ENCODE data around the gene ANKRD45.
"Not testable (repeated sequence)": the region's sequence is repeated elsewhere in the genome, so short reads cannot be mapped to it uniquely, and the experiment has no call there.

Gene ANKRD45

DNA sequence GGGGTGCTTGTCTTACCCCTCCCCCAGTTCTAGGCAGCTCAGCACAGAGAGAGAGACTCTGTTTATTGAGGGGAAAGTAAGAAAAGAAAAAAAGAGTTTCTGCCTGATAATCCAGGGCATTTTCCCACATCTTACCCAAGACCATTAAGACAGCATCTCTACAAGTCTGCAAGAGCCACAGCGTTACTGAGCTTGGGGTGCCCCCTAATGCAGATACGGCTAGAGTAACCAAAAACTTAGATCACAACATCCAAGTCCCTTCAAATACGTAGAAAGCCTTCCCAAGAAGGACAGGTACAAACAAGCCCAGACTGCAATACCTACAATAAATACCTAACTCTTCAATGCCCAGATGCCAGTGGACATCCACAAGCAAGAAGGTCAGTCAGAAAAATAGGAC is 40.8 kb downstream of the ANKRD45 start:
- TF ChIP-seq, protein P1, sequence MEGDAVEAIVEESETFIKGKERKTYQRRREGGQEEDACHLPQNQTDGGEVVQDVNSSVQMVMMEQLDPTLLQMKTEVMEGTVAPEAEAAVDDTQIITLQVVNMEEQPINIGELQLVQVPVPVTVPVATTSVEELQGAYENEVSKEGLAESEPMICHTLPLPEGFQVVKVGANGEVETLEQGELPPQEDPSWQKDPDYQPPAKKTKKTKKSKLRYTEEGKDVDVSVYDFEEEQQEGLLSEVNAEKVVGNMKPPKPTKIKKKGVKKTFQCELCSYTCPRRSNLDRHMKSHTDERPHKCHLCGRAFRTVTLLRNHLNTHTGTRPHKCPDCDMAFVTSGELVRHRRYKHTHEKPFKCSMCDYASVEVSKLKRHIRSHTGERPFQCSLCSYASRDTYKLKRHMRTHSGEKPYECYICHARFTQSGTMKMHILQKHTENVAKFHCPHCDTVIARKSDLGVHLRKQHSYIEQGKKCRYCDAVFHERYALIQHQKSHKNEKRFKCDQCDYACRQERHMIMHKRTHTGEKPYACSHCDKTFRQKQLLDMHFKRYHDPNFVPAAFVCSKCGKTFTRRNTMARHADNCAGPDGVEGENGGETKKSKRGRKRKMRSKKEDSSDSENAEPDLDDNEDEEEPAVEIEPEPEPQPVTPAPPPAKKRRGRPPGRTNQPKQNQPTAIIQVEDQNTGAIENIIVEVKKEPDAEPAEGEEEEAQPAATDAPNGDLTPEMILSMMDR (IDR thresholded peaks at IDR 0.05; ENCODE audit: low read depth, low read length), result no peak
- no peak overlapping the region for H3K4me3 ChIP-seq (ENCODE audit: low read depth, low read length)
- no peaks in the 10 kb centered on the region for H3K9me3 ChIP-seq
- H3K36me3 ChIP-seq, result no peaks in the 10 kb centered on the region
- H3K4me1 ChIP-seq, result no peaks in the 10 kb centered on the region
- no peak for DNase-seq
- no peaks in the 10 kb centered on the region for H3K27me3 ChIP-seq

DNA sequence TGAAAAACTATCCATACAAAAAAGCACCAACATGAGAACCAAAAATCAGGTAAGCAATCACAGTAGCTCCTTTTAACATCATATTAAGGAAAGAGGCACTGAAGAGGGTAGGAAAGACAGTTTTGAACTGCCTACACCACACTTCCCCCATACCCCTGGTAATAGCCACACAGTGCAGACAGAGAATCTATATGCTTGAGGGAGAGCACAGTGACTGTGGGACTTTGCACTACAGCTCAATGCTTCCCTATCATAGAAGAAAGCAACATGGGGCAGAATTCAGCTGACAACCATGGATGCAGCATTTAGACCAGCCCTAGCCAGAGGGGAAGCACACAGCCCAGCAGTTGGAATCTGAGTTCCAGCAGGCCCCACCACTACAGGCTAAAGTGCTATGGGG is 42.4 kb downstream of the ANKRD45 start:
- DNase-seq, result no peak
- Histone ChIP-seq H3K27me3 (no peaks in the 10 kb centered on the region), H3K4me1 (no peaks in the 10 kb centered on the region), H3K4me3 (ENCODE audit: low read depth, low read length) (no peak overlapping the region), H3K9me3 (no peaks in the 10 kb centered on the region), H3K36me3 (no peaks in the 10 kb centered on the region)
- TF ChIP-seq, protein P1 (IDR thresholded peaks at IDR 0.05; ENCODE audit: low read depth, low read length), result no peak

DNA sequence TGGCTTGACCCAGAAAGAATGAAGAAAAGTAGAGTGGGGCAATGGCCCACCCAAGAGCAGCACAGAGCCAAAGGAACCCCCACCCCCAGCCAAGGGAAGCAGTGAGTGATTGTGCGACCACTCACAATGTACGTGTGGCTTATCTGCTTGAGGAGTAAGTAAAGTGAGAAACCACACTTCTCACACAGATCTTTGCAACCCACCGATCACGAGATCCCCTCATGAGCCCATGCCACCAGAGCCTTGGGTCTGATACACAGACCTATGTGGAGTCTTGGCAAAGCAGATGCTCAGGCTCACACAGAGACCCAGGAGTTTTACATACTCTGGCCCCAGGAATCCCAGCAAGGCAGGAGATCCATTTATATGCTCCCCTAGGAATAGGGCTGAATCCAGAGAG is 52.8 kb downstream of the ANKRD45 start:
- no peak overlapping the region for H3K4me3 ChIP-seq (ENCODE audit: low read depth, low read length)
- H3K27me3 ChIP-seq, result no peaks in the 10 kb centered on the region
- no peaks in the 10 kb centered on the region for H3K36me3 ChIP-seq
- H3K9me3 ChIP-seq, result no peaks in the 10 kb centered on the region
- H3K4me1 ChIP-seq, result no peaks in the 10 kb centered on the region
- TF ChIP-seq, protein P1 (IDR thresholded peaks at IDR 0.05; ENCODE audit: low read depth, low read length), result no peak
- DNase-seq, result no peak

DNA sequence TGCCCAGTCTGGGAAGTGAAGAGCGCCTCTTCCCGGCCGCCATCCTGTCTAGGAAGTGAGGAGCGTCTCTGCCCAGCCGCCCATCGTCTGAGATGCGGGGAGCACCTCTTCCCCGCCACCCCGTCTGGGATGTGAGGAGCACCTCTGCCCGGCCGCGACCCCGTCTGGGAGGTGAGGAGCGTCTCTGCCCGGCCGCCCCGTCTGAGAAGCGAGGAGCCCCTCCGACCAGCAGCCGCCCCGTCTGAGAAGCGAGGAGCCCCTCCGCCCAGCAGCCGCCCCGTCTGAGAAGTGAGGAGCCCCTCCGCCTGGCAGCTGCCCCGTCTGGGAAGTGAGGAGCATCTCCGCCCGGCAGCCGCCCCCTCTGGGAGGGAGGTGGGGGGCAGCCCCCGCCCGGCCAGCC is 56.6 kb downstream of the ANKRD45 start:
- not testable (repeated sequence) for DNase-seq; H3K27me3 ChIP-seq; H3K36me3 ChIP-seq; H3K4me3 ChIP-seq (ENCODE audit: low read depth, low read length); H3K9me3 ChIP-seq; H3K4me1 ChIP-seq

DNA sequence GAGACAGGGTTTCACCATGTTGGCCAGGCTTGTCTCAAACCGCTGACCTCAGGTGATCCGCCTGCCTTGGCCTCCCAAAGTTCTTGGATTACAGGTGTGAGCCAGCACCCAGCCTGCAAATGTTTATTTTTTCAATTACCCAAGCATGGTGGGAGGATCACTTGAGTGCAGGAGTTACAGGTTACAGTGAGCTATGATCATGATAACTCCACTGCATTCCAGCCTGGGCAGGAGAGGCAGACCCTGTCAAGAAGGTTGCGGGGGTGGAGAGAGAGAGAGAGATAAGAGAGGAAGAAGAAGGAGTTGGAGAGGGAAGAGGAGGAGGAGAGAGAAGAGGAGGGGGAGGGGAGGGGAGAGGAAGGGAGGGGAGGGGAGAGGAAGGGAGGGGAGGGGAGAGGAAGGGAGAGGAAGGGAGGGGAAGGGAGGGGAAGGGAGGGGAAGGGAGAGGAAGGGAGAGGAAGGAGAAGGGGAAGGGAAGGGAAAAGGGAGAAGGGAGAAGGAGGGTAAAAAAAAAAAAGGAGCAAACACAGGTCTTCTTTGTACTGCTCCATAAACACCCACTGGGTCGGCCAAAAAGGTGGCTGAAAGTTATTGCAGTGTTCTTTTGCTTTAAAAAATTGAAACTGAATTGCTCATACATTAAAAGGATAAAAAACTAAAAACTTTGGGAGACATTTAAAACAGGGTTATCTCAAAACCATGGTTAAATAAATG is 61.0 kb downstream of the ANKRD45 start:
- DNase-seq, result no peak
- H3K36me3 ChIP-seq, result no peaks in the 10 kb centered on the region
- no peaks in the 10 kb centered on the region for H3K4me1 ChIP-seq
- TF ChIP-seq, protein P1 (IDR thresholded peaks at IDR 0.05; ENCODE audit: low read depth, low read length), result no peak
- no peak overlapping the region for H3K4me3 ChIP-seq (ENCODE audit: low read depth, low read length)
- no peaks in the 10 kb centered on the region for H3K9me3 ChIP-seq
- H3K27me3 ChIP-seq, result peaks cover 5% of the 10 kb centered on the region; the same call in 1 of the 2 replicates

DNA sequence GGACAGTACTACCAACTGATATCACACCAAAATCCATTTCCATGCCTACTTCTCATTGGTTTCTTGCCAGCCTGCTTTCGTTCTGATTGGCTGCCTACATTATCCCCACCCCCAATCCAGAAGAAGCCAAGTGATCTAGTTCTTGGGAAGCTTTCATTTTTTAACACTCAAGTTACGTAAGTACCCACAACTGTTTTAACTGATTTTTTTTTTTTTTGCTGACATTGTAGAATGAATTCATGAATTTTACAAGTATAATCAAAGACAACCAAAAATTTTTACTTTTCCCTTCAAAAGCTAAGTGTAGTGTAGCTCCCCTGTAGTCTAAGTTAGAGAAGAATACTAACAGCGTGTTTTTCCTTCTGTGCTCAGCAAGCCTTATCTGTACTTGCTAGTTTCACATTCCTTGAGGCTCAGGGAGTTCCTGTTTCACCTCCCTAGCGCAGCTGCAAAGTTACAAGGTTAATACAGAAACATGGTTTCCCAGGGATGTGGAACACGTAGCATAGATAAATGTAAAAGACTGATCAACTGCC is 66.5 kb downstream of the ANKRD45 start, which contains the start of gene SLC9C2:
TSS of gene SLC9C2 (minus strand) at position 17 of the 536 bp plus-strand sequence. CDS start 1,296 bp downstream, outside the sequence.
- Histone ChIP-seq H3K27me3 (peaks cover 16% of the 10 kb centered on the region), H3K9me3 (no peaks in the 10 kb centered on the region), H3K4me3 (ENCODE audit: low read depth, low read length) (no peak within 1 kb of the TSS), H3K36me3 (no peaks in the 10 kb centered on the region), H3K4me1 (no peaks in the 10 kb centered on the region)
- TF ChIP-seq, protein P1 (IDR thresholded peaks at IDR 0.05; ENCODE audit: low read depth, low read length), result no peak
- DNase-seq, result no peak
